Ureter (tissue), 1 donor: ENCODE data around the gene SEMA3D. TPM values are rescaled to one million over a fixed set of nuclear protein-coding genes. Genes with fewer than 3 reads are reported as not detected.
"Not testable (repeated sequence)": the region's sequence is repeated elsewhere in the genome, so short reads cannot be mapped to it uniquely, and the experiment has no call there.

Experiments used
- DNase-seq: peaks from one replicate; pipeline ENCODE4 v3.0.0-alpha.2; 2020; ENCODE audit warnings: low spot score
- total RNA-seq: library from RNA; stranded (reverse); gene quantifications from one replicate; pipeline ENCODE4 v1.2.4, GENCODE V29; 2023
- donor health status: DM: yes; HTN: yes; CAD: no.

Gene SEMA3D
- total RNA-seq, 1 donor from 2014 or later: 32.8 TPM

GRCh38 chr7:84997626-84998025 lies 189.2 kb downstream of the SEMA3D start:
- no peak for DNase-seq

- not testable (repeated sequence) for DNase-seq
Observed at GRCh38 chr7:84992954-84993353, 193.9 kb downstream of the SEMA3D start.

- DNase-seq: no peak
Observed at GRCh38 chr7:84985073-84985784, 201.6 kb downstream of the SEMA3D start.

DNA sequence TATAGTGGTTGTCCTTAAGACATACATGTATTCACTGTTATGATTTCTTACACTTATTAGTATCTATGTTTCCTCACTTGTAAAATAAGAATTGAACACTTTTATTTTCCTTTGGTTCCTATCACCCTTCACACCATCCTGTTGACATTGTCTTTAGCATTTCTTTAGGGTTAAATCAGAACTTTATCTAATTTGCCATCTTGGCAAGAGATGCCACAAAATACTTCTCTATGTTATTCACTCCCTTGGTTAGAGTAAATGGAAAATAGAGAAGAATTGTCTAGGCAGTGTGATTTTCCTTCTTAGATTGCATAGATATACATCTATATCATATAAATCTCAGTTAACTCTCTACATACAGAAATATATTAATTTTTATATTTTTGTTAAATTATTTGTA lies 204.7 kb downstream of the SEMA3D start:
- no peak for DNase-seq

DNA sequence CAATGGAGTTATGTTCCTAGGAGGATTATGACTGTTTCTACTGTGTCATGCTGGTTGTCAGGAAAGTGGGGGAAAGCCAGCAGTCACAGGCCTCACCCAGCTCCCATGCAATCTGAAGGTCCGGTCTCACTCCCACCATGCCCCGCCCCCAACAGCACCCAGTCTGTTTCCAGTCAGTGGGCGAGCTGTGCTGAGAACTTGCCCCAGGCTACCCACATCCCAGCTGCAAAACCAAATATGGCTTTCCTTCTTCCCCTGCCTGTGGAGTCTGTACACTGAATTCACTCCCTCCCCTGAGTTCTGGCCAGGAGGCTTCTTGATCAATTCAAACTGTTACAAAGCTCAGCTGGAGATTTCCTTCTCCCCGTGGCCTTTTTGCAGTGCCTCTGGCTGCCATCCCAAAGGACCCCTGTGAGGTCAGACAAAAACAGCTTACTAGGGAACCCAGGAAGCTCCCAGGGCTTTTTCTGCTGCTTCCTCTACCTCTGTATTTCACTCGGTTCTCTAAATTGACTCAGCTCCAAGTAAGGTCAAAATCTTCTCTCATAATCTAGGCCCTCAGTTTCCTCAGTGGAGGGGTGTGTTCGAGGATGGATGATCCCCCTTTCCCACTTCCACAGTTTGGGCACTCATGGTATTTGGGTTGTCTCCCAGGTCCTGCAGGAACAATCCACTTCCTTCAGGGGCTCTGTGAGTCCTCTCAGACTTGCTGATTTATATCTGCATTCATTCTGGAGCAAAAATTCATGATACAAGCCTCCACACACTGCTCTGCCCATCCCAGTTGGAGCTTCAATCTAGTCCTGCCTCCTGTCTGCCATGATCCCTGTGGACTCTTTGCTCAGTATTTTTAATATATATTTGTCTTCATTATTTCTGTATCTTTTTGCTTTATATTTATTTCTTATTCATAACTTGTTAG lies 205.5 kb downstream of the SEMA3D start:
- DNase-seq: no peak

DNA sequence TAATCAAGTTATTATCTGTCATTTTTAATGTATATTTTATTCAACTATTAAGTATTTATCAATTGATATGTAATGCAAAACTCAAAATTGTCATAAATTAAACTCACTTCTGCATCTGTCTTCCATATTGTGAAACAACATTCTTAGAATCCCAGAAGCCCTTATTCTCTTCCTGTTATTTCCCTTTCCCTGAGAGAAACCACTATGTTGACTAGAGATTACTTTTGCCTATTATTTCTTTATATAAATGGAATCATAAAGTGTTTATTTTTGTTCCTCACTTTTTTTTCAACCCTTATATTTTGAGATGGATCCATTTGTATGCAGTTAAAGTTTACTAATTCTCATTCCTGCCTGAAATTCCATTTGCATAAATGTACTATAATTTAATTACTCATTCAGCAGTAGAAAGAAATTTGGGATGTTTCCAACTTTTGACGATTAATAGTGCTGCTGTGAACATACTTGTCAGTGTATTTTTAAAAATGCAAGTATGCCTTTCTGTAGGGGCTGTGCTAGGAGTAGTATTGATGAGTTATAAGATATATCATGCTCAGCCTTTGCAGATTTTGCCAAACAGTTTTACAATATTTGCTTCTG lies 211.2 kb downstream of the SEMA3D start:
- no peak for DNase-seq

DNA sequence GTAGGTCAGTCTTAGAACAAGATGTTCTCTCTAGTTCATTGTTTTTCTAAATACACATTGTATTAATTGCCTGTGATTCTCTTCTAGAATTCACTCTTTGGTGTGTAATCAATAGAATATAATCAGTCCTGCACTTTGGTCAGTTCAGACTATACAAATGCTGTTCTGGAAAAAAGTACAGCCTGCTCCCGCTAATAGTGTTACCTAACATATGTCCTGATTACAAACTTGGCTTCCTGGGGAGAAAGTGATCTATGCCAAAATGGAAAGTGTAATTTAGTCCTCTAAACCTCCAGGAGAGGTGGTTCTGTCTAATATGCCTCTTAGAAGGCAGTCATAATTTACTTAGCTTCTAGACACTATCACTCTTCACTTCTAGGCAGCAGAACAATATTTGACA lies 215.5 kb downstream of the SEMA3D start:
- no peak for DNase-seq

DNA sequence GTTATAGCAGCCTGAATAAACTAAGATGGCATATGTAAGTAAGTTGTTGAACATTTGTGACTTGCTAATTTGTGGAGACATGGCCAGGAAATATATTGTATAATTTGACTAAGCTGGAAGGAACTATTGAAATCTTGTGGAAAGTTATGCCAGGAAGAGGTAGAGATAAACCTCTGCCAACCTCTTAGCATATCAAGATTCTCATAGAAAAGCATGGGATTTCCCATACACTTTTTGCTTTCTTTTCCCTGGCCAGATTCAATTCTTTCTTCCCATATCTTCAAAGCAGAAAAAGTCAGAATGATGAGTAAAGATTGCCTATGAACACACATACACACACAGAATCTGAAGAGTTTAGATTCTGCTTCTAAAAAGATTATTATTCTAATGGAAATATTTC lies 216.2 kb downstream of the SEMA3D start:
- no peak for DNase-seq

GRCh38 chr7:84953234-84953633 lies 233.6 kb downstream of the SEMA3D start:
- no peak for DNase-seq

DNA sequence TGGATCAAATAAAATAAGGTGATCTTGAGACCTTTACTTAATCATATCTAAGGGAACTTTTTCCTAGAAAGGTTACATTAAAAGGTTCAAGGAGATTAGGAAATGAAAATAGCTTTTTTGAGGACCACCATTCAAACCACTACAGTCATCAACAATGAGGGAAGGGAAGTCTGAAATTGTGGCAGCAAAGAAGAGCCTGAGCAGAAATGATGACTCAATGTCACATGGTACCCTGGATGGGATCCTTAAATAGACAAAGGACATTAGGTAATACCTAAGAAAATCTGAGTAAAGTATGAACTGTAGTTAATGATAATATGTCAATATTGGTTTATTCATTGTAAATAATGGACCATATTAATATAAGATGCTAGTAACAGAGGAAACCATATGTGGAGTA lies 236.0 kb downstream of the SEMA3D start:
- no peak for DNase-seq

- no peak for DNase-seq
Observed at GRCh38 chr7:84949501-84949900, 237.4 kb downstream of the SEMA3D start.

GRCh38 chr7:84949067-84949466 lies 237.8 kb downstream of the SEMA3D start:
- no peak for DNase-seq

DNA sequence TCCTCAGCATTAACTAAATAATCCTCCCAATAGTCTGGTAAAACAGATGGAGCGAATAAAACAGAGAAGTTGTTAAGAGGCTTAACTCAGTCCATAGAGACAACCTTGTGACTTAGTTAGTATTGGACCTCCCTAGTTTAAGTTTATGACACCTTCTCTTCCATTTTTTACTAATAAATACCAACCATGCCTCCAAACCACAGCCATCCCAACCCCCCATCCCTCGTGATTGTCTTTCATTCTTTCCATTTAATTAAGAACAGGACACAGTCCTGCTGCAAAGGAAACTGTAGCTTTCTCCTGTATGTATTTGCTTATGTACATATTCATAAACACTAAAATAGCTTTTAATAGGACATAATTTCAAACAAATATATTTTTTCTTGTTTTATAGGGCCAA lies 238.2 kb downstream of the SEMA3D start:
- no peak for DNase-seq

DNA sequence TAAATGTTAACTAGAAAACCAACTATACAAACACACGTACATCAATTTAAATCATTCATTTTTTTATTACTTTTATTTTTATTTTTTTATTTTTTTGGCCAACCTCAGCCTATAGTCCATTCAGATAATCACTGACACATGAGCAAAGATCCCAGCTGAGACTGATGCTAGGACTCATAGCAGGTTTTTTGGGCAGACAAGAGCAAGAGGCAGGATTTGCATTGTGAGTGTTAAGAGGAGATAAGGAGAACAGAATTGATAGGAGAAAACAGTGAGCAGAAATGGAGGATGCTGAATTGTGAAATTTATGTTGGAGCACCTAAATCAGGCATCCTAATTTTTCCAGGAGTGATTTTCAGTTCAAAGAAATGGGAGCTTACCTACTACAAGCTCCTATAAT lies 240.3 kb downstream of the SEMA3D start:
- DNase-seq: no peak
